Mesenchymal stem cell (in vitro differentiated cells and primary cell): Measurements from ENCODE around the gene UGP2.
"Not testable (repeated sequence)": the region's sequence is repeated elsewhere in the genome, so short reads cannot be mapped to it uniquely, and the experiment has no call there.

ENCODE experiments used
- DNase-seq: peaks from one replicate; pipeline ENCODE4 v3.0.0-alpha.2; 2013
- H2AFZ ChIP-seq: one replicate; pipeline ENCODE4 v1.6.1; 2013; ENCODE audit warnings: low read depth, mild to moderate bottlenecking, control low read depth, inconsistent platforms, low read length, moderate library complexity
- H2AK5ac ChIP-seq: 2 replicates; pipeline ENCODE4 v1.6.1; 2013; ENCODE audit warnings: low read length, moderate library complexity, mild to moderate bottlenecking, inconsistent platforms; ENCODE audit not compliant: severe bottlenecking
- H2BK120ac ChIP-seq: one replicate; pipeline ENCODE4 v1.6.1; 2013; ENCODE audit warnings: low read depth, mild to moderate bottlenecking, inconsistent platforms, low read length, moderate library complexity
- H2BK12ac ChIP-seq, 2 experiments: one replicate each; pipeline ENCODE4 v1.6.1; 2013; ENCODE audit warnings: inconsistent platforms in 2 of 2, low read length in 2 of 2, mild to moderate bottlenecking in 2 of 2, moderate library complexity in 2 of 2, control low read depth in 1 of 2
- H2BK15ac ChIP-seq: one replicate; pipeline ENCODE4 v1.6.1; 2013; ENCODE audit warnings: mild to moderate bottlenecking, low read depth, inconsistent platforms; ENCODE audit not compliant: poor library complexity, severe bottlenecking
- H2BK5ac ChIP-seq: 2 replicates; pipeline ENCODE4 v1.6.1; 2013; ENCODE audit warnings: low read depth, mild to moderate bottlenecking, low read length, control low read depth, inconsistent platforms; ENCODE audit not compliant: poor library complexity, severe bottlenecking
- H3K14ac ChIP-seq, 2 experiments: one replicate each; pipeline ENCODE4 v1.6.1; 2013; ENCODE audit warnings: inconsistent platforms in 2 of 2, low read length in 2 of 2, control low read depth in 1 of 2, mild to moderate bottlenecking in 1 of 2, moderate library complexity in 1 of 2
- H3K18ac ChIP-seq, 2 experiments: one replicate each; pipeline ENCODE4 v1.6.1; 2013; ENCODE audit warnings: inconsistent platforms in 2 of 2, low read length in 2 of 2, control low read depth in 1 of 2, low read depth in 1 of 2, mild to moderate bottlenecking in 1 of 2
- H3K23ac ChIP-seq, 2 experiments: one replicate each; pipeline ENCODE4 v1.6.1; 2013; ENCODE audit warnings: inconsistent platforms in 2 of 2, low read length in 2 of 2, mild to moderate bottlenecking in 2 of 2, moderate library complexity in 2 of 2, control low read depth in 1 of 2
- H3K27ac ChIP-seq: 2 replicates; pipeline ENCODE4 v1.5.1; 2013; ENCODE audit warnings: mild to moderate bottlenecking, moderate library complexity, low read length, control low read depth, inconsistent platforms; ENCODE audit not compliant: poor library complexity, severe bottlenecking
- H3K27me3 ChIP-seq, 2 experiments: 2 replicates each; pipeline versions ENCODE4 v1.6.1 to v1.7.0; 2013; ENCODE audit warnings: low read length in 2 of 2, mild to moderate bottlenecking in 2 of 2, moderate library complexity in 2 of 2, control low read depth in 1 of 2, inconsistent platforms in 1 of 2; ENCODE audit not compliant: control insufficient read depth in 1 of 2, insufficient read depth in 1 of 2
- H3K36me3 ChIP-seq, 2 experiments: 2 replicates each; pipeline versions ENCODE4 v1.6.1 to v1.7.0; 2013; ENCODE audit warnings: low read length in 2 of 2, control low read depth in 1 of 2, inconsistent platforms in 1 of 2, low read depth in 1 of 2, mild to moderate bottlenecking in 1 of 2; ENCODE audit not compliant: insufficient read depth in 2 of 2, control insufficient read depth in 1 of 2
- H3K4ac ChIP-seq, 2 experiments: one replicate each; pipeline ENCODE4 v1.6.1; 2013; ENCODE audit warnings: inconsistent platforms in 2 of 2, low read length in 2 of 2, mild to moderate bottlenecking in 2 of 2, moderate library complexity in 2 of 2, control low read depth in 1 of 2, low read depth in 1 of 2
- H3K4me1 ChIP-seq: 2 replicates; pipeline ENCODE4 v1.6.1; 2013; ENCODE audit warnings: low read depth, low read length, control low read depth; ENCODE audit not compliant: control insufficient read depth, insufficient read depth
- H3K4me2 ChIP-seq: 2 replicates; pipeline ENCODE4 v1.6.1; 2013; ENCODE audit warnings: low read length, mild to moderate bottlenecking, inconsistent platforms; ENCODE audit not compliant: poor library complexity, severe bottlenecking
- H3K4me3 ChIP-seq, 2 experiments: 2 replicates each; pipeline versions ENCODE4 v1.5.1 to v1.7.0; 2013; ENCODE audit warnings: low read length in 2 of 2, mild to moderate bottlenecking in 2 of 2, control low read depth in 1 of 2, low read depth in 1 of 2; ENCODE audit not compliant: insufficient read depth in 1 of 2
- H3K79me1 ChIP-seq: replicated peaks from 2 replicates; pipeline ENCODE4 v1.6.1; 2013; ENCODE audit warnings: mild to moderate bottlenecking, control low read depth, low read length, inconsistent platforms; ENCODE audit not compliant: poor library complexity, severe bottlenecking
- H3K9ac ChIP-seq: 2 replicates; pipeline ENCODE4 v1.7.0; 2013; ENCODE audit warnings: mild to moderate bottlenecking, low read length, moderate library complexity
- H3K9me3 ChIP-seq: 2 replicates; pipeline ENCODE4 v1.7.0; 2013; ENCODE audit warnings: mild to moderate bottlenecking, low read length; ENCODE audit not compliant: control insufficient read depth
- H4K8ac ChIP-seq: one replicate; pipeline ENCODE4 v1.6.1; 2013; ENCODE audit warnings: inconsistent platforms, mild to moderate bottlenecking, low read length, moderate library complexity
- H4K91ac ChIP-seq: one replicate; pipeline ENCODE4 v1.6.1; 2013; ENCODE audit warnings: mild to moderate bottlenecking, low read length, inconsistent platforms
- WGBS: methylation state at CpG from one replicate; pipeline ENCODE4 v1.1.7; 2013; ENCODE audit warnings: mixed read lengths; 5-methylcytosine and 5-hydroxymethylcytosine counted together

The UGP2 gene

GRCh38 chr2:63811063-63811462, 30.6 kb upstream of the UGP2 start:
- Histone ChIP-seq H2AFZ (no peak overlapping the region), H3K14ac (no peak overlapping the region), H4K8ac (no peak overlapping the region), H3K4ac (no peak overlapping the region), H2BK12ac (no peak overlapping the region), H3K4me2 (no peak overlapping the region), H2AK5ac (no peak overlapping the region), H3K9me3 (no peaks in the 10 kb centered on the region), H3K36me3 (no peaks in the 10 kb centered on the region), H3K18ac (no peak overlapping the region), H3K4me1 (no peaks in the 10 kb centered on the region), H3K27ac (no peak overlapping the region), H3K4me3 (no peak overlapping the region), H3K27me3 (no peaks in the 10 kb centered on the region), H2BK120ac (no peak overlapping the region), H3K9ac (no peak overlapping the region), H2BK15ac (no peak overlapping the region), H3K23ac (no peak overlapping the region), H2BK5ac (no peak overlapping the region), H4K91ac (no peak overlapping the region), H3K79me1 (no peaks in the 10 kb centered on the region)
- DNase-seq: no peak
- WGBS: 88% methylated on average over 3 of the region's 3 CpGs

GRCh38 chr2:63811870-63812269, 29.8 kb upstream of the UGP2 start:
- not testable (repeated sequence) for H2BK5ac ChIP-seq, H3K36me3 ChIP-seq, H3K27me3 ChIP-seq, H4K91ac ChIP-seq, H2BK15ac ChIP-seq, H2BK12ac ChIP-seq, H2BK120ac ChIP-seq, H3K9me3 ChIP-seq, H4K8ac ChIP-seq, H3K9ac ChIP-seq, H3K4ac ChIP-seq, H2AK5ac ChIP-seq, H3K4me2 ChIP-seq, H3K23ac ChIP-seq, DNase-seq, H2AFZ ChIP-seq, H3K27ac ChIP-seq, H3K18ac ChIP-seq, H3K4me3 ChIP-seq, H3K4me1 ChIP-seq, H3K79me1 ChIP-seq, H3K14ac ChIP-seq
- 97% methylated on average over 6 of the region's 7 CpGs for WGBS

- Histone ChIP-seq H2BK120ac (no peak overlapping the region), H3K79me1 (no peaks in the 10 kb centered on the region), H3K4ac (no peak overlapping the region), H3K9ac (peak overlapping the region; percentile 32), H4K91ac (no peak overlapping the region), H3K9me3 (no peaks in the 10 kb centered on the region), H2AK5ac (no peak overlapping the region), H3K4me2 (no peak overlapping the region), H2BK5ac (no peak overlapping the region), H3K23ac (no peak overlapping the region), H3K18ac (no peak overlapping the region), H3K36me3 (no peaks in the 10 kb centered on the region), H2BK12ac (no peak overlapping the region), H4K8ac (no peak overlapping the region), H2BK15ac (no peak overlapping the region), H3K14ac (no peak overlapping the region), H3K27ac (no peak overlapping the region), H3K27me3 (no peaks in the 10 kb centered on the region), H2AFZ (no peak overlapping the region), H3K4me1 (no peaks in the 10 kb centered on the region), H3K4me3 (no peak overlapping the region)
- DNase-seq: no peak
- 86% methylated on average over 1 of the region's 1 CpG for WGBS
These were observed 27.6 kb upstream of the UGP2 start for GRCh38 chr2:63814114-63814513.

- H4K91ac ChIP-seq: no peak overlapping the region
- no peak overlapping the region for H3K14ac ChIP-seq
- no peak overlapping the region for H2BK120ac ChIP-seq
- H3K27ac ChIP-seq: no peak overlapping the region
- no peaks in the 10 kb centered on the region for H3K9me3 ChIP-seq
- H3K4me3 ChIP-seq: no peak overlapping the region
- H2BK12ac ChIP-seq: no peak overlapping the region
- H2BK15ac ChIP-seq: no peak overlapping the region
- no peak overlapping the region for H2BK5ac ChIP-seq
- H3K18ac ChIP-seq: no peak overlapping the region
- no peak overlapping the region for H2AK5ac ChIP-seq
- DNase-seq: no peak
- H3K27me3 ChIP-seq: no peaks in the 10 kb centered on the region
- H3K4ac ChIP-seq: no peak overlapping the region
- no peak overlapping the region for H3K4me2 ChIP-seq
- no peak overlapping the region for H3K23ac ChIP-seq
- no peak overlapping the region for H4K8ac ChIP-seq
- WGBS: no CpG with 5 or more reads among the region's 2 CpGs
- H3K9ac ChIP-seq: no peak overlapping the region
- H3K79me1 ChIP-seq: no peaks in the 10 kb centered on the region
- no peak overlapping the region for H2AFZ ChIP-seq
- H3K36me3 ChIP-seq: no peaks in the 10 kb centered on the region
- no peaks in the 10 kb centered on the region for H3K4me1 ChIP-seq
These were observed 24.3 kb upstream of the UGP2 start for GRCh38 chr2:63817382-63817781.
